Activated CD8-positive, alpha-beta memory T cell treated with anti-CD3 and anti-CD28 coated beads for 1 hour (primary cell): ENCODE data around the gene CD84.
"Not testable (repeated sequence)": the region's sequence is repeated elsewhere in the genome, so short reads cannot be mapped to it uniquely, and the experiment has no call there.

Experiments
- DNase-seq, 2 donors: peaks; one replicate each; pipeline ENCODE4 v3.0.0-alpha.2; 2020; ENCODE audit warnings: low read depth in 1 of 2; ENCODE audit errors: extremely low read depth in 1 of 2

The CD84 gene

GRCh38 chr1:160610569-160611242, 31.4 kb upstream of the CD84 start:
- DNase-seq, result no peak

GRCh38 chr1:160608941-160609340, 29.6 kb upstream of the CD84 start:
- DNase-seq, result no peak

DNA sequence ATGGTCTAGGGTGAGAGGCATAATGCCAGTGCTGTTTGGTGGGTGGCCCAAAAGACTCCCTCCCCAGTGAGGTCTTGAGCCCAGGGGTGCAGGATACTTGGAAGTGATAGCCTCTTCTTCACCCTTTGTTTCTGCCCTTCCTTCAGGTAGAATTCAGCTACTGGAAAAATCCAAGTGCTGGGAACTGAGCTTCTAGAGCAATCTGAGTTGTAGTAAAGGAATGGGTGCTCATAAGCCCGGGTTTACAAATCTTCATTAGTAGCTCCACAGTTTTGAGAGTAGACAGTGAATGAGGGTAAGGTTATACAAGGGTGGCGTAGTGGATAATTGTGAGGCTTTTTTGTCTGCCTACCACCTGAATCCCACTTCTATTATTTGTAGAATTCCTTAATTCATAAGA, 29.2 kb upstream of the CD84 start:
- DNase-seq, result no peak

DNA sequence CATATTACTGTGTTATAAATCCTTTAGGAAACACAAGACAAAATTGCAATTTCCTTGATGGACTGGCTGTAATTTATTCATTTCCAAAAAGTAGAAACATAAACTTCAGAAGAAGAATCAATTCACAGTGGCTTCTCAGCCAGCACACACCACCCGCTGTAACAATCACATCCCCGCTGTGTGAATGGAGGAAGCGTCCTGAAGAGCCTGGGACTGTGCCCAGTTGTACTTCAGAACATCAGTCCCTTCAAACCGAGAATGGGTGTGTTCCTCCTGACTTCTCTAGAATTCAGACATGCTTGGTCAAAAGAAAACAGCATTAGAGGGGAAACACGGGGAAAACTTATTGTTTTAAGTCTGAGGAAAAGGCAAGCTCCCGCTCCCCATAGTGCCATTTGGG, 28.8 kb upstream of the CD84 start:
- no peak for DNase-seq

DNA sequence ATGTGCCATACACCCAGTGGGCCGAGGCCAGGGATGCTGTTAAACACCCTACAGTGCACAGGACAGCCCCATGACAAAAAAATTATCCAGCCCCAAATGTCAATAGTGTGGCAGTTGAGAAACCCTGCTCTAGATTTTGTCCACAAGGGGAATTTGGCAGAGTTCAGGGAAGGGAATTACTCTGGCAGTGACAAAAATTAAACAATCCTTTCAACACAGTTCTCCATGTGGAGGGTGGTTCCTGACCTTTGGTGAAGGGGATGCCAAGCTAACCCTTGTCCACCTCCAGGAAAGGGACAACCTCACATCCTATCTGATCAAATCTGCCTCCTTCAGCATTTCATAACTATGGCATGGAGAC, 28.4 kb upstream of the CD84 start:
- DNase-seq, result no peak

DNA sequence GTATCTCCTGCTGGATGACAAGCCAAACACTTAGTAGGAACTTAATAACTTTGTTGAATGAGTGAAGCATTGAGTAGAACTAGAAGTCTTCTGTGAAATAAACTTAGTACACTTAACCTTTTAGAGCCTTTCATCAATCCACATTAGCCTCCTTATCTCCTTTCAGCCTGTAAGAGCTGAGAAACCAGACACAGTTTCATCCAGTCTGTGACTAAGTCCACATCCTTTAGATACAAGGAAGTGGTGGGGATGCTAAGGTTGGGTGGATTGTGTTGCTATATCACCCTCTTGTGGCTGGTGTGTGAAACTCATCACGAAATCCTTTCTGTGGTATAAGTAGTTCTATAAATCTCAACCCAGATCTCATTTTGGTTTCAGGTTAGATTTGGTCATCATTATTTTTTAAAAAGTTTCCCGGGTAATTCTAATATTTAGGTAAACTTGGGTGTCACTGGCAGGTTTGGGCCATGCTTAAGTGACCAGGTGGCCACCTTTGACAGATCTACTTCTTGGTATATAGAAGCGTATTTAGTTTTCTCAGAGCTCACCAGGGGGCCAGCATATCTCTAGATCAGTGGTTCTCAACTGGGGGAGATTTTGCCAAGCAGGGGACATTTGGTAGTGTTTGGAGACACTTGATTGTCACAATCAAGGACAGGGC, 27.8 kb upstream of the CD84 start:
- DNase-seq, result peak in 1 of 2 donors; percentile 36

DNA sequence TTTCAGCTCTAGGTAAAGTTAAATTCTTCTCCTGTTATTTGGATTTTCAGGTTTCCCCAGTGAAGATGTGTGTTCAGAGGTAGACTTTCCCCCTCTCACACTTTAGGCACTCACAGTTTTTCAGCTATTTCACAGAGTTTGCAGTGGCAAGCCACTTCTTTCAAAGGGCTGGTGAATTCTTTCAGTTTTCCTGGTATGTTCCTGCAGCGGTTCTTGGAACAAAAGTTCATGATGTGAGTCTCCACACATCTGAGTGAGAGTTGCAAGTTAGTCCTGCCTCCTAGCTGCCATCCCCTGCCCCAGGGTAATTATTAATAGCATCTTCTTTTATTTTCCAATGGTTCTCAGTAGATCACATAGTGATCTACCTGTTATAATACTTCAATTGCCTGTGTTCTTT, 27.3 kb upstream of the CD84 start:
- DNase-seq, result no peak

DNA sequence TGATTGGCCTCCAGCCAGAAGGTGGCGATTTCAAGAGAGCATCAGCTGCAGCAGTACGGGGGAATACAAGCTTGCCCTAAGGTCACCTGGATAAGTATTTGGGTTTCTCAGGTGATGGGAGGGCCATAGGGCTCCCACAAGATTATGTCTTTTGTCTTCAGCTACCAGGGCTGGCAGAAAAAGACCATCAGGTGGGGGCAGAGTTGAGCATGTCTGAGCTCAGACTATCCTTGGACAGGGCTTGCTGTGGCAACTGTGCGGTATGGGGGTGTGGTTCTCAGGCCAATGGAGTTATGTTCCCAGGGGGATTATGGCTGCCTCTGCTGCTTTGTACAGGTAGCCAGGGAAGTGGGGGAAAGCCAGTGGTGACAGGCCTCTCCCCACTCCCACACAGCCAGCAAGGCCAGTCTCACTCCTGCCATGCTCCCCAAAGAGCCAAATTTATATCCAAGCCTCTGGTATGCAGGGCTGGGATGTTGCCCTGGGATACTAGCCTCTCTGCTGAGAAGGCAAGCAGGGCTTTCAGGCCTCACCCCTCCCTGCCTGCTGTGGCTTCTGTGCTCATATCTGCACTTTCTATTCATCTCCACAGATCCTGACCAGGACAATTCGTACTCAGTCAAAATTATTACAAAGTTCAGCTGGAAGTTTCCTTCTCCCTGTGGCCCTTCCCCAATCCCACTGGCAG, 26.6 kb upstream of the CD84 start:
- DNase-seq, result no peak

DNA sequence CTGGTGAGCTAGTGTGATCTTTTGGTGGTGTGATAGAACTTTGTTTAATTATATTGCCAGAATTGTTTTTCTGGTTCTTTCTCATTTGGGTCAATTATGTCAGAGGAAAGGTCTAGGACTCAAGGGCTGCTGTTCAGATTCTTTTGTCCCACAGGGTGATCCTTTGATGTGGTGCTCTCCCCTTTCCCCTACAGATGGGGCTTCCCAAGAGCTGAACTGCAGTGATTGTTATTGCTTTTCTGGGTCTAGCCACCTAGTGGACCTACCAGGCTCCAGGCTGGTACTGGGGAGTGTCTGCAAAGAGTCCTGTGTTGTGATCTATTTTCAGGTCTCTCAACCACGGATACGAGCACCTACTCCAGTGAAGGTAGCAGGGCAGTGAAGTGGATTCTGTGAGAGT, 25.9 kb upstream of the CD84 start:
- DNase-seq, result no peak

- no peak for DNase-seq
Measured at GRCh38 chr1:160597705-160598104, 18.4 kb upstream of the CD84 start.

- no peak for DNase-seq
Measured at GRCh38 chr1:160597051-160597450, 17.8 kb upstream of the CD84 start.

DNA sequence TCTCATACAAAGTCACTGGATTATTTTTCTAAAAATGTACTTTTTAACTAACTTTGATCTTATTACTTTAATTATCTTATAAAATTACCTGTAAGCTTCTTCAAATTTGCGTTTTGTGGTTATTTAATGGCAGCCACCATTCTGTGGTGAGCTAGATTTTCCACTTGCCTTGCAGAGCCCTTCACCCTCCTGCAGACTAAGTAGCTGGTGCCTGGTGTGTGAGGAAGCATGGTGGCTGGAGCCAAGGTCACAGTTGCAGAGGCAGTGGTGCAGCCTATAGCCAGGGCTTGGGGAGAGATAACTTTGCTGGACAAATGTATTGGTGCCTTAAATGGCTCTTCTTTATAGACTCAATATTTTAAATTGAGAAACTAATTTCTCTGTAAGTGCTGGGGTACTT, 11.2 kb upstream of the CD84 start:
- no peak for DNase-seq

GRCh38 chr1:160588468-160588867, 9.2 kb upstream of the CD84 start:
- no peak for DNase-seq

DNA sequence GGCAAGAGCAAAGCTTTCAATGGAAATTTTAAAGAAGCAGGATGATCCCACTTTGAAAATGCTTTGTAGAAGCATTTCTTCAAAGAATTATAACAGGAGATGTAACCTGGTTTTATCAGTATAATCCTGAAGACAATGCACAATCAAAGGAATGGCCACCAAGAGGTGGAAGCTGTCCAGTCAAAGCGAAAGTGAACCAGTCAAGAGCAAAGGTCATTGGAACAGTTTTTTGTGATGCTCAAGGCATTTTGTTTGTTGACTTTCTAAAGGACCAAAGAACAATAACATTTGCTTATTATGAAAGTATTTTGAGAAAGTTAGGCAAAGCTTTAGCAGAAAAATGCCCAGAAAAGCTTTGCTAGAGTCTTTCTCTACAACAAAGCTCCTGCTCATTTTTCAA, 5.5 kb upstream of the CD84 start:
- DNase-seq, result no peak

DNA sequence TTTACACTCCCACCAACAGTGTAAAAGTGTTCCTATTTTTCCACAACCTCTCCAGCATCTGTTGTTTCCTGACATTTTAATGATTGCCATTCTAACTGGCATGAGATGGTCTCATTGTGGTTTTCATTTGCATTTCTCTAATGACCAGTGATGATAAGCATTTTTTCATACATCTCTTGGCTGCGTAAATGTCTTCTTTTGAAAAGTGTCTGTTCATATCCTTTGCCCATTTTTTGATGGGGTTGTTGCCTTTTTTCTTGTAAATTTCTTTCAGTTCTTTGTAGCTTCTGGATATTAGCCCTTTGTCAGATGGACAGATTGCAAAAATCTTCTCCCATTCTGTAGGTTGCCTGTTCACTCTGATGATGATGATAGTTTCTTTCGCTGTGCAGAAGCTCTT, 3.7 kb upstream of the CD84 start:
- DNase-seq, result not testable (repeated sequence)

- no peak for DNase-seq
Measured at GRCh38 chr1:160581961-160582360, 2.7 kb upstream of the CD84 start.

GRCh38 chr1:160580221-160580812, 1.0 kb upstream of the CD84 start:
- no peak for DNase-seq

GRCh38 chr1:160578525-160579191, 638 bp downstream of the CD84 start:
- no peak for DNase-seq

DNA sequence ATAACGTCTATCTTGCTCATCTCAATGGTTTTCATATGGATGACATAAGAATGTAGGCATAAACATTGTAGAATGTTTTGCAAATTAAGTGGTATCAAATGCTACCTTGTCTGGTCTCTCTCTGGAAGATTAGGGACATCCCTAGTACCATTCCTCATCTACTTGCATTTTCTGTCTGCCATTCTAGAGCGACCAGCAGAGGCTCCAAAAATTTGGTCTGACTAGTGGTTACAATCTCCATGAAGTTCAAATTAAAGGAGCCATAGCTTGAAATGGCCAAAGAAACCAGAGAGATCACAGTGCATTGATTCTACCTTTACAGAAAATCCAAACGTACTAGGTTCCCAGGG, 1.1 kb downstream of the CD84 start:
- DNase-seq, result no peak

DNA sequence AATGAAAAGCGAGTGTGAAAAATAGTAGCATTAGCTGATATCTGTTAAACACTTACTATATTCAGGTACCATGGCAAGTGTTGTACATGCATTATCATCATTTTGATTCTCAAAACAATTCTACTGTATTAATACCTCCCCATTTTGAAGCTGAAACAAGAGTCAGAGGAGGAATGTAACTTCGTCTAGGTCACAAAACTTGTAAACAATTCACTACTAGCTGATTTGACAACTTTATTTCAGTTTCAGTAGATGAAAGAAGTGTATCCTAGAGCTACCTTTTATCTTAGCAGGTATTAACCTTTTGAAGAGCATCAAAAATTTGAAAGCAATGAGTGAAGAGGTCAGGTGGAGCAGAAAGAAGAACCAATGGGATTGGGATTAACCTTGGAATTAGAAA, 1.6 kb downstream of the CD84 start:
- no peak for DNase-seq

DNA sequence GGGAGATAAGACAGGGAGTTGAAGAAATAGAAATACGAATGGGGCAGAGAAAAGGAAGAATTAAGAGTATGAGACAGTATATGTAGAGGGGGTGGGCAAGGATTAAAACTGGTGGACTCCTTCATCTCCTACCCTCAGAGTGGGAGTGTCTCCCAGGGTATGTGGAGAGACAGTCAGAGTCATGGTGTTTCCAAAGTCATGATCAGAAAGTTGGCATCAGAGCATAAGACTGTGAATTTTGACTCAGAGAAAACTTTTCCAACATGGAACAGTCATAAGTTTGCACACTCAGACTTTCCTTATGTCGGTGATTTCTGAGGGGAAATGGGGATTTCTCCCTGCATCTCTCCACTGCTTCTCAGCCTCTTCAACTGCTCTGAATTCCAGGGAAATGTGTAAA, 2.4 kb downstream of the CD84 start:
- DNase-seq, result no peak

GRCh38 chr1:160576390-160576789, 2.9 kb downstream of the CD84 start:
- DNase-seq, result no peak
